AG04450 (cell line): Measurements from ENCODE around the gene UFC1. TPM values are rescaled to one million over a fixed set of nuclear protein-coding genes. Genes with fewer than 3 reads are reported as not detected.

Source experiments
- CTCF ChIA-PET: fragments of 300-600, 350-600 bp; formaldehyde crosslinking; extraction: SDS; loops from one replicate; lab custom pipeline; 2022; ENCODE audit warnings: antibody characterized with exemption, inconsistent platforms; lab: Charles Lee
- POLR2A ChIA-PET: fragments of 350-600 bp; formaldehyde crosslinking; extraction: SDS; loops from one replicate; lab custom pipeline; 2021; ENCODE audit warnings: antibody characterized with exemption, inconsistent platforms; lab: Yijun Ruan, JAX
- DNase-seq: peaks from one replicate; pipeline ENCODE4 v3.0.0-alpha.2; 2011; ENCODE audit warnings: low read depth, low spot score
- H3K27ac ChIP-seq: one replicate; pipeline ENCODE4 v1.5.1; 2012; ENCODE audit warnings: low read depth, low read length, control low read depth
- H3K27me3 ChIP-seq: one replicate; pipeline ENCODE4 v1.6.0; 2012; ENCODE audit warnings: low read length; ENCODE audit not compliant: control insufficient read depth, insufficient read depth
- H3K4me3 ChIP-seq: 2 replicates; pipeline ENCODE4 v1.5.1; 2011; ENCODE audit warnings: mild to moderate bottlenecking, low read depth, low read length, control low read depth
- H3K9me3 ChIP-seq: 2 replicates; pipeline ENCODE4 v1.5.1; 2012; ENCODE audit warnings: low read length; ENCODE audit not compliant: control insufficient read depth, insufficient read depth
- CTCF ChIP-seq: IDR thresholded peaks from 2 replicates; pipeline ENCODE4 v1.5.1; 2011; ENCODE audit warnings: low read depth, low read length, control low read depth, inconsistent platforms
- polyA plus RNA-seq: library from polyadenylated mRNA; depleted of rRNA; stranded (reverse); fragments of >200 nt; gene quantifications from 2 replicates; pipeline ENCODE4 v1.2.3, GENCODE V29; 2011

The UFC1 gene
- polyA plus RNA-seq, 1 experiment, result 146 TPM

- H3K27ac ChIP-seq, result no peak overlapping the region
- TF ChIP-seq CTCF, result no peak
- no peak overlapping the region; the same call in 1 of the 2 replicates for H3K4me3 ChIP-seq
- CTCF ChIA-PET, result interaction anchor here (1.4 to 1.9 kb wide), 2 partner anchors 10 to 16 kb away, joined by 6 to 15 read pairs; partner anchors contain the start of gene PPOX
- no peaks in the 10 kb centered on the region for H3K27me3 ChIP-seq
- POLR2A ChIA-PET, result interaction anchor here (1.0 kb wide), 1 partner anchor 10 kb away, joined by 3 read pairs; the partner anchor contains the start of gene PPOX
- H3K9me3 ChIP-seq, result no peaks in the 10 kb centered on the region
- DNase-seq, result no peak
These were observed 22.1 kb downstream of the UFC1 start for GRCh38 chr1:161175771-161176453.

- CTCF ChIA-PET, result interaction anchor here (0.6 to 1.9 kb wide), 4 partner anchors 11 to 145 kb away, joined by 6 to 15 read pairs (median 7); partner anchors contain the start of gene PPOX
- H3K4me3 ChIP-seq, result peak overlapping the region; percentile 98
- no peaks in the 10 kb centered on the region for H3K9me3 ChIP-seq
- peak overlapping the region; percentile 47 for H3K27ac ChIP-seq
- TF ChIP-seq CTCF, result no peak
- no peak for DNase-seq
- POLR2A ChIA-PET, result interaction anchor here (0.7 to 1.0 kb wide), 2 partner anchors 11 to 26 kb away, joined by 3 read pairs; partner anchors contain the start of genes NDUFS2 and PPOX
- no peaks in the 10 kb centered on the region for H3K27me3 ChIP-seq
These were observed 22.8 kb downstream of the UFC1 start for GRCh38 chr1:161176468-161177111.

- Histone ChIP-seq H3K27ac (peak within 1 kb of the TSS; percentile 47), H3K4me3 (peak within 1 kb of the TSS; percentile 98), H3K27me3 (no peaks in the 10 kb centered on the region), H3K9me3 (no peaks in the 10 kb centered on the region)
- no peak for DNase-seq
- POLR2A ChIA-PET, result interaction anchor here (0.7 kb wide), 1 partner anchor 25 kb away, joined by 3 read pairs; the partner anchor contains the start of gene NDUFS2
- CTCF ChIA-PET, result interaction anchor here (0.7 to 1.9 kb wide), 2 partner anchors 15 to 145 kb away, joined by 6 to 15 read pairs; no protein-coding TSS in a partner anchor
- TF ChIP-seq CTCF, result no peak
These were observed 23.5 kb downstream of the UFC1 start, which contains the start of gene B4GALT3 for GRCh38 chr1:161177112-161177935. TSS of gene B4GALT3 (minus strand) at chr1:161177507. CDS start at chr1:161176060, 1,447 bp downstream.

- H3K27ac ChIP-seq, result peak overlapping the region; percentile 31
- H3K4me3 ChIP-seq, result peak overlapping the region; percentile 98
- H3K9me3 ChIP-seq, result no peaks in the 10 kb centered on the region
- no peak for DNase-seq
- TF ChIP-seq CTCF, result no peak
- ChIA-PET POLR2A (no interaction called here), CTCF (no interaction called here)
- H3K27me3 ChIP-seq, result no peaks in the 10 kb centered on the region
These were observed 24.1 kb downstream of the UFC1 start for GRCh38 chr1:161177936-161178244.
